Myocyte (in vitro differentiated cells): ENCODE results near the gene ANAPC16. TPM values are rescaled to one million over a fixed set of nuclear protein-coding genes. Genes with fewer than 3 reads are reported as not detected.
"Not testable (repeated sequence)": the region's sequence is repeated elsewhere in the genome, so short reads cannot be mapped to it uniquely, and the experiment has no call there.

Source experiments
- DNase-seq: peaks from one replicate; pipeline ENCODE4 v3.0.0-alpha.2; 2012; ENCODE audit warnings: low read depth
- total RNA-seq: library from RNA; depleted of rRNA; stranded (reverse); fragments of >200 nt; gene quantifications from 2 replicates; pipeline ENCODE4 v1.2.3, GENCODE V29; 2014

ANAPC16 gene
- total RNA-seq, 1 donor from 2014 or later = 61.4 TPM

DNA sequence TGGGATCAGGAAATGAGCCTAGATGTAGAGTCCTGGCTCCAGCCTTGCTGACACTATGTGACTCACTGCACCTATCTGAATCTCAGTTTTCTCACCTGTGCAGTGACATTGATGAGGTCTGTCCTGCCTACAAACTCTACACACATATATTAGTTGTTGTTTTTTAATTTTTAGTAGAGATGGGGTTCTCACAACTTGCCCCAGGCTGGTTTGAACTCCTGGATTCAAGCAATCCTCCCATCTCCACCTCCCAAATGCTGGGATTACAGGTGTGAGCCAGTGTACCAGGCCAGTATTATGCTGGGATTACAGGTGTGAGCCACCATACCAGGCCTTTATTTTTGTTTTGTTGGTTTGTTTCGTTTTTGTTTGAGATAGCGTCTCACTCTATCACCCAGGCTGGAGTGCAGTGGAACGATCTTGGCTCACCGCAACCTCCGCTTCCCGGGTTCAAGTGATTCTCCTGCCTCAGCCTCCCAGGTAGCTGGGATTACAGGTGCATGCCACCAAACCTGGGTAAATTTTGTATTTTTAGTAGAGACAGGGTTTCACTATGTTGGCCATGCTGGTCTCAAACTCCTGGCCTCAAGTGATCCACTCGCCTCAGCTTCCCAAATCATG, 46.1 kb downstream of the ANAPC16 start:
- DNase-seq = no peak

- no peak for DNase-seq
Observed at GRCh38 chr10:72263613-72264241, 47.9 kb downstream of the ANAPC16 start.

GRCh38 chr10:72264536-72264935, 48.7 kb downstream of the ANAPC16 start:
- DNase-seq = no peak

GRCh38 chr10:72265508-72265907, 49.7 kb downstream of the ANAPC16 start:
- no peak for DNase-seq

DNA sequence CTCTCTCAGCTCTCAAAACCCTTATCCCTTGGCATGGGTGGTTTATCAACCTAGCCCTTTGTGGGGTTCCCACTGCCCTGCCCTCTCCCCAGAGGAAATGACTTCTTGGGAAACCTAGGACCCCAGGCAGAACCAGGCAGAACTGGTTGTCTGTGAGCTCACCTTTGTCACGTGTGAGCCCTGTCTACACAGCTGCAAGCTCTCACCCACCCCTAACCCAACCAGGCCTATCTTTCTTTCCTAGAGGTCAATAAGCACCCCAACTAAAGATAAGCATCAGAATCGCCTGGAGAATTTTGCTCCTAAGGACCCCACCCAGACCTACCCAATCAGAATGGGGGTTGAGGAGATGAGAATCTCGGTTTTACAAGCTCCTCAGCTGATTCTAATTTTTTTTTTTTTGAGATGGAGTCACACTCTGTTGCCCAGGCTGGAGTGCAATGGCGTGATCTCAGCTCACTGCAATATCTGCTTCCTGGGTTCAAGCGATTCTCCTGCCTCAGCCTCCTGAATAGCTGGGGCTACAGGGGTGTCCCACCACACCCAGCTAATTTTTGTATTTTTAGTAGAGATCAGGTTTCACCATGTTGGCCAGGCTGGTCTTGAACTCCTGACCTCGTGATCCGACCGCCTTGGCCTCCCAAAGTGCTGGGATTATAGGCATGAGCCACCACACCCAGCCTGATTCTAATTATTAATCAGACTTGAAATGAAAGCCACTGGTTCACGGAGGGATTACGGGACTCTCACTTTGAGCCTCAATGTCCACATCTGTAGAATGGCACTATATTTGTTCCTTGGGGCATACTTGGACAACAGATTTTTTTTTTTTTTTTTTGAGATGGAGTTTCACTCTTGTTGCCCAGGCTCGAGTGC, 50.4 kb downstream of the ANAPC16 start:
- no peak for DNase-seq

GRCh38 chr10:72267381-72267780, 51.6 kb downstream of the ANAPC16 start:
- no peak for DNase-seq

DNA sequence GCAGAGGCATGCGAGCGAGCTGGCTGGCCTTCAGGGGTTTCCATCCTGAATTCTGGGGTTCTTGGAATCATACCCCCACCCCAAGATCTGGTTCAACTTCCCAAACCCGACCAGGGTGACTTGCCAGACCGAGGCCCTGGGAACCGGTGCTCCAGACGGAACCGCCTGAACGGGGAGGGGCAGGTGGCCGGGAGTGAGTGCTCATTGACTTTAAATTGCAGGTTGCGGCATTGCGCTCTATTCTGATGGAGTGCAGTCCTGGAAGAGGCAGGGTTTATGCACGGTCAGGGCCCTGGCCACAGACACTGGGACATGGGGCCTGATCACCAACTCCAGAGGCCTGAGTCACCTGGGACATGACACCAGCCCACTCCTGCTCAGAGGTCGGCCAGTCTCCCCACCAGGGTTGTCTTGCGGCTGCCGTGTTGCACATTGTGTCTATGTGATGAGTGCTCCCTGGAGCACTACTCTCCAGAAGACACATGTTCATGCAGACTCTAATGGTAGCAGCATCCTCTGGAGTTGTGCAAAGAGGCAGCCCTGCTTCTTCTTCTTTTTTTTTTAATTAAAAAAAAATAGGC, 52.1 kb downstream of the ANAPC16 start:
- no peak for DNase-seq

DNA sequence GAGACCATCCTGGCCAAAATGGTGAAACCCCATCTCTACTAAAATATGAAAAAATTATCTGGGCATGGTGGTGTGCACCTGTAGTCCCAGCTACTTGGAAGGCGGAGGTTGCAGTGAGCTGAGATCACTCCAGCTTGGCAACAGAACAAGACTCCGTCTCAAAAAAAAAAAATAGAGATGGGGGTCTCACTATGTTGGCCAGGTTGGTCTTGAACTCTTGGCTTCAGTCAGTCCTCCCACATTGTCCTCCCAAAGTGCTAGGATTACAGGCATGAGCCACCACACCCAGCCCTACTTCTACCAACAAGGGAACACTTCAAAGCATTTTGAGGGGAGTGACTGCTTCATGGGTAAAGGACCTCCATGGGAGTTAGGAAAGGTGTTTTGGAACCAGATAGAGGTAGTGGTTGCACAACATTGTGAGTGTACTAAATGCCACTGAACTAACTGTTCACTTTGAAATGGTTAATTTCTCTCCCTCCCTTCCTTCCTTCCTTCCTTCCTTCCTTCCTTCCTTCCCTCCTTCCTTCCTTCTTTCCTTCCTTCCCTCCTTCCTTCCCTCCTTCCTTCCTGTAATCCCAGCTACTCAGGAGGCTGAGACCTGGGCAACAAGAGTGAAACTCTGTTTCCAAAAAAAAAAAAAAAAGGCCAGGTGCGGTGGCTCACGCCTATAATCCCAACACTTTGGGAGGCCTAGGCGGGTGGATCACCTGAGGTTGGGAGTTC, 52.8 kb downstream of the ANAPC16 start:
- DNase-seq = not testable (repeated sequence)

DNA sequence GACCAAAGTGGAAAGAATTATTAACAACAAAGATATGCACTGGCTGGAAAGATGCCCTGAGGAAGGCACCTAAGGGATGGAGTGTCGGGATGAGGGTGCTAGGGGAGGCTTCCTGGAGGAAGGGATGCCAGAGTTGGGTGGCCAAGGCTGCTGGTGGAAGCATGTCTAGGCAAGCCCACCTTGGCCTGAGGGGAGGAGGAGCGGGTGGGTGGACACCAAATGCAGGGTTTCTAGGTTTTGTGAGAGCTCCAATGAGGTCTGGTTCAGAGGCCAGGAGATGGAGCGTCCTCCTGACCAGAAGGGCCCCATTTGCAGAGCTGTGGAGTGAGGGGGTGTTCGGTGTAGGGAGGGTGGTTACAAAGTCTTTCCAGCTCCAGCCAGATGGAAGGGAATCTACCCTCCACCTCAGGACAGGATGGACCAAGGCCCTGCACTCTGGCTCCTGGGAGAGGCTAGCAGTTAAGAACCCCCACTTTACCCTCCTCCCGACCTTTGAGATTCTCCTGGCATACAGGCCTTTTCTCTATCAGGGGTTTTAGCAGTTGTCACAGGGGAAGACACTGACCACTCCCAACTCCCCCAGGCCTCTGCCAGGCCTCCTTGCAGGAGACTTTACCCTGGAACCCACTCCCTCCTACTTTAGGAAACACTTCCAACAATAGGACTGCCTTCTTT, 54.9 kb downstream of the ANAPC16 start:
- DNase-seq = no peak

GRCh38 chr10:72272689-72273409, 57.0 kb downstream of the ANAPC16 start:
- peak; percentile 96 for DNase-seq

GRCh38 chr10:72273410-72274212, 57.8 kb downstream of the ANAPC16 start, which contains the start of gene DDIT4:
DDIT4 (plus strand) TSS chr10:72273924; CDS start chr10:72274217, 293 bp downstream.
- DNase-seq = peak; percentile 100

GRCh38 chr10:72274213-72274729, 58.5 kb downstream of the ANAPC16 start:
- no peak for DNase-seq

- peak; percentile 86 for DNase-seq
Observed at GRCh38 chr10:72274730-72275350, 59.0 kb downstream of the ANAPC16 start.

DNA sequence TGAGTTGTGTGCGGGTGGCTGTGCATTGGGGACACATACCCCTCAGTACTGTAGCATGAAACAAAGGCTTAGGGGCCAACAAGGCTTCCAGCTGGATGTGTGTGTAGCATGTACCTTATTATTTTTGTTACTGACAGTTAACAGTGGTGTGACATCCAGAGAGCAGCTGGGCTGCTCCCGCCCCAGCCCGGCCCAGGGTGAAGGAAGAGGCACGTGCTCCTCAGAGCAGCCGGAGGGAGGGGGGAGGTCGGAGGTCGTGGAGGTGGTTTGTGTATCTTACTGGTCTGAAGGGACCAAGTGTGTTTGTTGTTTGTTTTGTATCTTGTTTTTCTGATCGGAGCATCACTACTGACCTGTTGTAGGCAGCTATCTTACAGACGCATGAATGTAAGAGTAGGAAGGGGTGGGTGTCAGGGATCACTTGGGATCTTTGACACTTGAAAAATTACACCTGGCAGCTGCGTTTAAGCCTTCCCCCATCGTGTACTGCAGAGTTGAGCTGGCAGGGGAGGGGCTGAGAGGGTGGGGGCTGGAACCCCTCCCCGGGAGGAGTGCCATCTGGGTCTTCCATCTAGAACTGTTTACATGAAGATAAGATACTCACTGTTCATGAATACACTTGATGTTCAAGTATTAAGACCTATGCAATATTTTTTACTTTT, 59.7 kb downstream of the ANAPC16 start:
- peak; percentile 79 for DNase-seq

DNA sequence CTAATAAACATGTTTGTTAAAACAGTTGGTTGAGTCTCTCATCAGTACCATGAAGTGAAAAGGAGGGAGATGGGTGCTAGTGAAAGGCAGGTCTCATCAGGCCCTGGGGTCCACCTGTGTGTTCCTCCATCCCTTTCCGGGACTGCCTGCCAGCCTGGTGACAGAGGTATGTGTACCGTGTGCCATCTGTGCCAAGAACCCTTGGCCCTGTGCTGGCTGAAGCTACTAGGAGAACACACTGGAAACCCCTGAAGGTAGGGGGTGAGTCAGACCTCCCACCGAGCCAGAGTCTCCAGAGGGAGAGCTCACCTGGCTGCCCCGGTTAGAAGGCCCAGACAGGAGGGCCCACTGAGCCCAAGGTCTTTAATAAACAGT, 60.2 kb downstream of the ANAPC16 start:
- DNase-seq = no peak

GRCh38 chr10:72276421-72277339, 60.9 kb downstream of the ANAPC16 start:
- peak; percentile 57 for DNase-seq
